Endothelial cell of umbilical vein (primary cell): ENCODE data around the gene IL17RB. TPM values are rescaled to one million over a fixed set of nuclear protein-coding genes. Genes with fewer than 3 reads are reported as not detected.

Source experiments
- BruUV-seq: library from RNA; stranded (reverse); fragments of 400-500 nt; replicated peaks from 2 replicates; lab custom pipeline; 2021; lab: Mats Ljungman, UMichigan
- CTCF ChIA-PET: fragments of 300-600, 350-600 bp; sonication (Branson Sonifier 250); formaldehyde crosslinking; loops from one replicate; lab custom pipeline; 2021; ENCODE audit warnings: antibody characterized with exemption, inconsistent platforms; lab: Charles Lee
- POLR2A ChIA-PET: fragments of 300-600, 350-600 bp; sonication (Branson Sonifier 250); formaldehyde crosslinking; loops from one replicate; lab custom pipeline; 2021; ENCODE audit warnings: antibody characterized with exemption, inconsistent platforms; lab: Charles Lee
- DNase-seq: peaks from one replicate; pipeline ENCODE4 v3.0.0-alpha.2; 2011; ENCODE audit warnings: low read depth, low spot score
- FAIRE-seq: peaks from 2 replicates; lab custom pipeline; 2011; peaks lifted over from hg19 to GRCh38; lab: Jason Lieb, UNC
- H2AFZ ChIP-seq: 2 replicates; pipeline ENCODE4 v1.6.0; 2012; ENCODE audit warnings: low read depth, low read length, control low read depth, inconsistent platforms
- H3K27ac ChIP-seq: 2 replicates; pipeline ENCODE4 v1.5.1; 2011; ENCODE audit warnings: low read depth, mild to moderate bottlenecking, control low read depth, low read length, moderate library complexity; ENCODE audit not compliant: insufficient read depth
- H3K27me3 ChIP-seq, 2 experiments: 2 replicates each; pipeline versions ENCODE4 v1.6.0 to v1.6.1; 2011; ENCODE audit warnings: low read length in 2 of 2, mixed read lengths in 1 of 2; ENCODE audit not compliant: control insufficient read depth in 2 of 2, insufficient read depth in 2 of 2
- H3K36me3 ChIP-seq, 2 experiments: 2 replicates in 1 of 2; 3 replicates in 1 of 2; pipeline ENCODE4 v1.5.1; 2011; ENCODE audit warnings: low read length in 2 of 2, mild to moderate bottlenecking in 1 of 2, moderate library complexity in 1 of 2; ENCODE audit not compliant: control insufficient read depth in 2 of 2, insufficient read depth in 2 of 2; ENCODE audit errors: extremely low read depth in 1 of 2
- H3K4me1 ChIP-seq: 3 replicates; pipeline ENCODE4 v1.5.1; 2011; ENCODE audit warnings: mild to moderate bottlenecking, low read length; ENCODE audit not compliant: control insufficient read depth, insufficient read depth; ENCODE audit errors: extremely low read depth
- H3K4me2 ChIP-seq: 2 replicates; pipeline ENCODE4 v1.6.1; 2011; ENCODE audit warnings: low read length, control low read depth, mixed read lengths; ENCODE audit not compliant: insufficient read depth
- H3K4me3 ChIP-seq, 3 experiments: fragments of 200-600 bp in 1 of 3; sonication (generic), shearing (Covaris generic) in 1 of 3; replicated peaks in 1 of 3; 2 replicates each; pipeline ENCODE4 v1.5.1; 2011 to 2016; ENCODE audit warnings: control low read depth in 3 of 3, low read length in 3 of 3, mild to moderate bottlenecking in 2 of 3, inconsistent platforms in 1 of 3, low read depth in 1 of 3, moderate library complexity in 1 of 3; ENCODE audit not compliant: insufficient read depth in 1 of 3
- H3K79me2 ChIP-seq: 2 replicates; pipeline ENCODE4 v1.6.0; 2012; ENCODE audit warnings: low read length, inconsistent platforms; ENCODE audit not compliant: control insufficient read depth, insufficient read depth
- H3K9ac ChIP-seq: replicated peaks from 2 replicates; pipeline ENCODE3; 2011; ENCODE audit warnings: low read length, control low read depth; ENCODE audit not compliant: insufficient read depth; ENCODE audit errors: extremely low read depth
- H3K9me1 ChIP-seq: replicated peaks from 3 replicates; pipeline ENCODE4 v1.6.0; 2011; ENCODE audit warnings: mild to moderate bottlenecking, low read length; ENCODE audit not compliant: control insufficient read depth, insufficient read depth; ENCODE audit errors: extremely low read depth
- H3K9me3 ChIP-seq: replicated peaks from 2 replicates; pipeline ENCODE4 v1.5.1; 2012; ENCODE audit warnings: low read length, inconsistent platforms; ENCODE audit not compliant: control insufficient read depth, insufficient read depth
- H4K20me1 ChIP-seq: replicated peaks from 2 replicates; pipeline ENCODE3; 2011; ENCODE audit warnings: mild to moderate bottlenecking, low read length; ENCODE audit not compliant: control insufficient read depth, insufficient read depth; ENCODE audit errors: extremely low read depth
- EZH2 ChIP-seq: IDR thresholded peaks from 2 replicates; pipeline ENCODE4 v1.6.1; 2012; ENCODE audit warnings: borderline replicate concordance, low read depth, mild to moderate bottlenecking, moderate library complexity, low read length, inconsistent platforms; ENCODE audit not compliant: severe bottlenecking
- FOS ChIP-seq: IDR thresholded peaks from 2 replicates; pipeline ENCODE4 v1.6.1; 2011; ENCODE audit warnings: mild to moderate bottlenecking, low read length, moderate library complexity, borderline replicate concordance; ENCODE audit not compliant: insufficient read depth
- GATA2 ChIP-seq: IDR thresholded peaks from 2 replicates; pipeline ENCODE4 v1.7.0; 2011; ENCODE audit warnings: low read depth, mild to moderate bottlenecking, moderate library complexity, mixed read lengths, low read length; ENCODE audit not compliant: insufficient read length, insufficient read depth
- JUN ChIP-seq: IDR thresholded peaks from 2 replicates; pipeline ENCODE4 v1.6.1; 2011; ENCODE audit warnings: borderline replicate concordance, low read depth; ENCODE audit not compliant: insufficient read length, insufficient read depth
- MAX ChIP-seq: IDR thresholded peaks from 2 replicates; pipeline ENCODE4 v1.6.1; 2011; ENCODE audit not compliant: insufficient read depth, insufficient read length
- MYC ChIP-seq: IDR thresholded peaks from one replicate; pipeline ENCODE4 v1.6.1; 2011; ENCODE audit warnings: mild to moderate bottlenecking, low read depth, low read length
- POLR2A ChIP-seq: IDR thresholded peaks from 2 replicates; pipeline ENCODE4 v1.6.1; 2012; ENCODE audit warnings: low read depth, mild to moderate bottlenecking, control low read depth, low read length
- POLR2AphosphoS5 ChIP-seq: IDR thresholded peaks from 2 replicates; pipeline ENCODE4 v1.6.1; 2012; ENCODE audit warnings: low read depth, mild to moderate bottlenecking, control low read depth, low read length, moderate library complexity; ENCODE audit not compliant: insufficient read depth
- dilution Hi-C: fragments of 300-500 bp; cut with MboI; formaldehyde crosslinking; loops from one replicate; pipeline ENCODE4 v1.15.0; 2019; ENCODE audit warnings: low sequenced_read_pairs; ENCODE audit not compliant: extremely low pct_ligation_motif_present
- intact Hi-C: fragments of 100-400 bp; cut with micrococcal nuclease; formaldehyde crosslinking; loops from one replicate; pipeline ENCODE4 v1.10.0; 2022
- polyA plus RNA-seq, 4 experiments: library from polyadenylated mRNA; depleted of rRNA in 3 of 4; stranded (reverse) in 3 of 4; unstranded in 1 of 4; fragments of >200 nt; gene quantifications; 2 replicates each; pipeline versions ENCODE4 v1.2.1 to v1.2.3, GENCODE V29; 2011 to 2012; ENCODE audit warnings: missing spikeins in 1 of 4
- small RNA-seq: library from RNA; depleted of rRNA; stranded (forward); fragments of <200 nt; gene quantifications from one replicate; pipeline ENCODE3, GENCODE V24; 2012; ENCODE audit warnings: low replicate concordance, low read depth; ENCODE audit not compliant: insufficient read depth, insufficient read length
- total RNA-seq: library from RNA; stranded (reverse); gene quantifications from 2 replicates; pipeline ENCODE4 v1.2.3, GENCODE V29; 2021

The IL17RB gene
- total and polyA plus RNA-seq, 2 donors (not counting 3 experiments of a cell fraction or from before 2014, with no cell fraction given): 0.04 TPM; not detected in 1

- no peak for TF ChIP-seq MYC
- TF ChIP-seq EZH2: no peak
- TF ChIP-seq MAX: no peak
- TF ChIP-seq POLR2A: no peak
- no peak for TF ChIP-seq GATA2
- no peak for TF ChIP-seq FOS
- TF ChIP-seq JUN: no peak
- TF ChIP-seq POLR2AphosphoS5: no peak
- POLR2A ChIA-PET: no interaction called here
- Histone ChIP-seq H3K27me3 (peaks cover 0 to 1% of the 10 kb centered on the region in 2 experiments), H3K27ac (no peak overlapping the region), H3K4me2 (no peak overlapping the region), H3K79me2 (no peaks in the 10 kb centered on the region), H3K9ac (no peak overlapping the region), H3K4me1 (no peaks in the 10 kb centered on the region), H3K9me3 (no peaks in the 10 kb centered on the region), H3K9me1 (no peaks in the 10 kb centered on the region), H2AFZ (no peak overlapping the region), H3K4me3 (no peak overlapping the region), H4K20me1 (no peaks in the 10 kb centered on the region), H3K36me3 (no peaks in the 10 kb centered on the region)
- intact Hi-C loops (no loop called here), dilution Hi-C loops (no loop called here)
- BruUV-seq: no TSS peak
- CTCF ChIA-PET: no interaction called here
- DNase-seq (no peak), FAIRE-seq (no peak)
Measured at GRCh38 chr3:53913401-53913800, 67.0 kb downstream of the IL17RB start.

Small RNA genes within 50 kb of the gene (small RNA-seq; reads per million reads assigned to genes)
- not detected for gene AC012467.1

Other genes with a start within 250 kb of the IL17RB start
- gene CHDH, start 149 bp upstream of the IL17RB start, total RNA-seq: 0.04 and 0.46 TPM in 2 replicates
- gene CHDH, start 149 bp upstream of the IL17RB start, polyA plus RNA-seq: 0.02 and 0.06 TPM in 2 replicates
- gene ACTR8, start 35.6 kb downstream of the IL17RB start, total RNA-seq: 42.0 and 43.1 TPM in 2 replicates
- gene ACTR8, start 35.6 kb downstream of the IL17RB start, polyA plus RNA-seq: 12.1 and 14.4 TPM in 2 replicates
- gene SELENOK, start 45.3 kb downstream of the IL17RB start, total RNA-seq: 30.4 and 35.2 TPM in 2 replicates
- 20.5 and 26.1 TPM in 2 replicates for gene SELENOK, start 45.3 kb downstream of the IL17RB start, polyA plus RNA-seq